Hepatocyte (in vitro differentiated cells): ENCODE measurements around the gene LIPM. TPM values are rescaled to one million over a fixed set of nuclear protein-coding genes. Genes with fewer than 3 reads are reported as not detected.

ENCODE experiments used
- DNase-seq: peaks from one replicate; pipeline ENCODE4 v3.0.0-alpha.2; 2016; ENCODE audit warnings: low spot score
- H2AFZ ChIP-seq: fragments of 200-600 bp; sonication (generic); 2 replicates; pipeline ENCODE4 v1.6.0; 2016; ENCODE audit warnings: antibody characterized with exemption, mild to moderate bottlenecking
- H3K27ac ChIP-seq: fragments of 200-600 bp; sonication (generic); 2 replicates; pipeline ENCODE4 v1.5.1; 2016; ENCODE audit warnings: mild to moderate bottlenecking
- H3K27me3 ChIP-seq: fragments of 200-600 bp; sonication (generic); 2 replicates; pipeline ENCODE4 v1.6.1; 2016
- H3K36me3 ChIP-seq: fragments of 200-600 bp; sonication (generic); replicated peaks from 2 replicates; pipeline ENCODE4 v1.5.1; 2016; ENCODE audit warnings: low read depth; ENCODE audit not compliant: insufficient read depth
- H3K4me1 ChIP-seq: fragments of 200-600 bp; sonication (generic); 2 replicates; pipeline ENCODE4 v1.5.1; 2016; ENCODE audit warnings: mild to moderate bottlenecking, moderate library complexity; ENCODE audit not compliant: insufficient read depth
- H3K4me2 ChIP-seq: fragments of 200-600 bp; sonication (generic); 2 replicates; pipeline ENCODE4 v1.6.0; 2016
- H3K4me3 ChIP-seq: fragments of 200-600 bp; sonication (generic); 2 replicates; pipeline ENCODE4 v1.5.1; 2016; ENCODE audit warnings: mild to moderate bottlenecking
- H3K79me2 ChIP-seq: fragments of 200-600 bp; sonication (generic); 2 replicates; pipeline ENCODE4 v1.6.0; 2017; ENCODE audit warnings: mild to moderate bottlenecking
- H3K9me2 ChIP-seq: fragments of 200-600 bp; sonication (generic); replicated peaks from 2 replicates; pipeline ENCODE4 v1.6.0; 2017; ENCODE audit warnings: mild to moderate bottlenecking; ENCODE audit not compliant: insufficient read depth
- H3K9me3 ChIP-seq: fragments of 200-600 bp; sonication (generic); 2 replicates; pipeline ENCODE4 v1.5.1; 2016; ENCODE audit warnings: low read depth, mild to moderate bottlenecking
- H4K20me1 ChIP-seq: fragments of 200-600 bp; sonication (generic); 2 replicates; pipeline ENCODE4 v1.6.0; 2016; ENCODE audit warnings: mild to moderate bottlenecking; ENCODE audit not compliant: insufficient read depth, poor library complexity, severe bottlenecking
- EZH2 ChIP-seq: fragments of 200-600 bp; sonication (generic); IDR thresholded peaks from 2 replicates; pipeline ENCODE4 v1.6.1; 2016; ENCODE audit warnings: antibody characterized with exemption, mild to moderate bottlenecking, borderline replicate concordance
- EZH2phosphoT487 ChIP-seq: fragments of 200-600 bp; sonication (generic); IDR thresholded peaks from one replicate; pipeline ENCODE4 v1.6.1; 2018; ENCODE audit warnings: antibody characterized with exemption, mild to moderate bottlenecking, low read depth, moderate library complexity; ENCODE audit not compliant: unreplicated experiment, severe bottlenecking
- WGBS: methylation state at CpG from one replicate; pipeline ENCODE4 v1.1.6; 2016; ENCODE audit warnings: low lambda C conversion rate; ENCODE audit errors: missing lambda C conversion rate; 5-methylcytosine and 5-hydroxymethylcytosine counted together
- polyA plus RNA-seq: library from polyadenylated mRNA; unstranded; fragments of >200 nt; fragmentation: Nextera tagmentation; extraction: Ambion mirVana; gene quantifications from 2 replicates; pipeline ENCODE4 v1.2.1, GENCODE V29; 2016
- total RNA-seq: library from RNA; depleted of rRNA; stranded (reverse); fragments of >200 nt; gene quantifications from 2 replicates; pipeline ENCODE4 v1.2.3, GENCODE V29; 2014
- TF ChIP-seq, protein P1 (sequence below): fragments of 200-600 bp; sonication (generic); IDR thresholded peaks from 2 replicates; pipeline ENCODE4 v1.5.1; 2016; ENCODE audit warnings: antibody characterized with exemption, mild to moderate bottlenecking; ENCODE audit not compliant: poor library complexity

The LIPM gene
- total and polyA plus RNA-seq, 2 experiments from 2014 or later: not detected

GRCh38 chr10:88756660-88757059 lies 45.9 kb upstream of the LIPM start:
- Histone ChIP-seq H3K27me3 (no peaks in the 10 kb centered on the region), H3K9me2 (no peaks in the 10 kb centered on the region), H3K4me1 (no peaks in the 10 kb centered on the region), H3K9me3 (no peaks in the 10 kb centered on the region), H3K27ac (no peak overlapping the region), H4K20me1 (no peaks in the 10 kb centered on the region), H3K4me2 (no peak overlapping the region), H2AFZ (no peak overlapping the region), H3K79me2 (no peaks in the 10 kb centered on the region), H3K4me3 (no peak overlapping the region), H3K36me3 (no peaks in the 10 kb centered on the region)
- TF ChIP-seq EZH2 (no peak), EZH2phosphoT487 (no peak)
- TF ChIP-seq, protein P1, sequence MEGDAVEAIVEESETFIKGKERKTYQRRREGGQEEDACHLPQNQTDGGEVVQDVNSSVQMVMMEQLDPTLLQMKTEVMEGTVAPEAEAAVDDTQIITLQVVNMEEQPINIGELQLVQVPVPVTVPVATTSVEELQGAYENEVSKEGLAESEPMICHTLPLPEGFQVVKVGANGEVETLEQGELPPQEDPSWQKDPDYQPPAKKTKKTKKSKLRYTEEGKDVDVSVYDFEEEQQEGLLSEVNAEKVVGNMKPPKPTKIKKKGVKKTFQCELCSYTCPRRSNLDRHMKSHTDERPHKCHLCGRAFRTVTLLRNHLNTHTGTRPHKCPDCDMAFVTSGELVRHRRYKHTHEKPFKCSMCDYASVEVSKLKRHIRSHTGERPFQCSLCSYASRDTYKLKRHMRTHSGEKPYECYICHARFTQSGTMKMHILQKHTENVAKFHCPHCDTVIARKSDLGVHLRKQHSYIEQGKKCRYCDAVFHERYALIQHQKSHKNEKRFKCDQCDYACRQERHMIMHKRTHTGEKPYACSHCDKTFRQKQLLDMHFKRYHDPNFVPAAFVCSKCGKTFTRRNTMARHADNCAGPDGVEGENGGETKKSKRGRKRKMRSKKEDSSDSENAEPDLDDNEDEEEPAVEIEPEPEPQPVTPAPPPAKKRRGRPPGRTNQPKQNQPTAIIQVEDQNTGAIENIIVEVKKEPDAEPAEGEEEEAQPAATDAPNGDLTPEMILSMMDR: no peak
- DNase-seq: no peak
- WGBS: 97% methylated on average over 1 of the region's 1 CpG

DNA sequence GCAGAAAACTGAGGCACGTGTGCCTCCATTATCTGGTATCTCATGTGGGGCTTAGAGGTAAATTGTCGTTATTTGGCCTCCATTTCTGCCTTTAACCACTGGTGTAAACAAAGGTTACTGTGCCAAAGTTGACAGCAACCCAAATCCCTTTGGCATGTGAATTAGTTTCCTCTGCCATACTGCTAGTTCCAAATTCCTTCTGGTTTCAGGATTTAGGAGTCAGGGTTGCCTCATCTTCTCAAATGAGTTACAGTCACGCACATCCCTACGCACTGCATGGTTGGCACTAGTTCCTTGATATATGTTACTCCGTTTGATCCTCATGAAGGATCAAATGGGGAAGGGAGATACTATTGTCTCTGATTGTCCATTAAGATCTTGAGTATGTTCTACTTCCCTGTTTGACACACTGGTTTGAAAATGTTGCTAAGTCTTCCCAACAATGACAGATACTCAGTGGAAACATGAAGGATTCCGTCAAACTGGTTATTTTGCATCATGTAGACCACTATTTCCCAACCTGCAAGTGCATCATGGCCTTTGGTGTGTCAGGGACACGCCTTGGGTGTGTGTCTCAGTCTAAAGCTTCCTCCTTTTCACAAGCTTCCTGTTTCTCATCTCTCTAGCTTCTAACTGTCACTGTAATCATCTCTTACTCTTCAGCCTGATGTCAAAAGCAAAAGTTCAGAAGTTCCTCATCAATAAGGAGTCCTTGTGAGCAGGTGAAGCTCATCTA lies 43.0 kb upstream of the LIPM start, which contains the start of gene LIPN:
Gene LIPN (plus strand): TSS at position 655 of the 736 bp plus-strand sequence. CDS start 1,386 bp downstream, outside the sequence.
- H3K4me2 ChIP-seq: no peak within 1 kb of the TSS
- no peaks in the 10 kb centered on the region for H3K9me2 ChIP-seq
- H3K27ac ChIP-seq: no peak within 1 kb of the TSS
- no peak for DNase-seq
- no peaks in the 10 kb centered on the region for H3K36me3 ChIP-seq
- no peak within 1 kb of the TSS for H2AFZ ChIP-seq
- H3K4me3 ChIP-seq: no peak within 1 kb of the TSS
- WGBS: 92% methylated on average over 7 of the region's 7 CpGs
- H3K9me3 ChIP-seq: no peaks in the 10 kb centered on the region
- H3K79me2 ChIP-seq: no peaks in the 10 kb centered on the region
- H4K20me1 ChIP-seq: no peaks in the 10 kb centered on the region
- no peaks in the 10 kb centered on the region for H3K27me3 ChIP-seq
- no peak for TF ChIP-seq EZH2
- no peak for TF ChIP-seq EZH2phosphoT487
- TF ChIP-seq, protein P1: no peak
- H3K4me1 ChIP-seq: no peaks in the 10 kb centered on the region

DNA sequence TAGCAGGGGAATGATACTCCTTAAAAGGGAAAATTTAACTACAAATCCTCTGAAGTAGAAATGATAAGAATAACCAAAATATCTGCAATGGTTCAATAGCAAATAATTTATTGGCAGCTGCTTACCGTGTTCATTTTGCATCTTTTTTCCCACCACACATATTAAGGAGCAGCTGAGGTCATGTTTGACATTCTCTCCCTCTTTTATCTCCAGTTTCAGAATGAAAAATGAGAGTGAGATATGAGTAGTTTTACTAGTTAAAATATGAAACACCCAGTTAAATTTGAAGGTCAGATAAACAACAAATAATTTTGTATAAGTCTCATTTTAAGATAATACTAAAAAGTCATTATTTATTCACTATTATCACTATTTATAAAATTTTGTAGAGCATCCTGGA lies 39.6 kb upstream of the LIPM start:
- no peak for DNase-seq
- Histone ChIP-seq H3K4me1 (no peaks in the 10 kb centered on the region), H3K36me3 (no peaks in the 10 kb centered on the region), H3K79me2 (no peaks in the 10 kb centered on the region), H3K9me2 (no peaks in the 10 kb centered on the region), H4K20me1 (no peaks in the 10 kb centered on the region), H3K27me3 (no peaks in the 10 kb centered on the region), H3K4me2 (no peak overlapping the region), H2AFZ (no peak overlapping the region), H3K4me3 (no peak overlapping the region), H3K9me3 (no peaks in the 10 kb centered on the region), H3K27ac (no peak overlapping the region)
- WGBS: 94% methylated on average over 1 of the region's 1 CpG
- no peak for TF ChIP-seq EZH2
- TF ChIP-seq, protein P1: no peak
- TF ChIP-seq EZH2phosphoT487: no peak
